ENCODE results near the gene NDUFB4.
"Not testable (repeated sequence)": the region's sequence is repeated elsewhere in the genome, so short reads cannot be mapped to it uniquely, and the experiment has no call there.

The NDUFB4 gene

DNA sequence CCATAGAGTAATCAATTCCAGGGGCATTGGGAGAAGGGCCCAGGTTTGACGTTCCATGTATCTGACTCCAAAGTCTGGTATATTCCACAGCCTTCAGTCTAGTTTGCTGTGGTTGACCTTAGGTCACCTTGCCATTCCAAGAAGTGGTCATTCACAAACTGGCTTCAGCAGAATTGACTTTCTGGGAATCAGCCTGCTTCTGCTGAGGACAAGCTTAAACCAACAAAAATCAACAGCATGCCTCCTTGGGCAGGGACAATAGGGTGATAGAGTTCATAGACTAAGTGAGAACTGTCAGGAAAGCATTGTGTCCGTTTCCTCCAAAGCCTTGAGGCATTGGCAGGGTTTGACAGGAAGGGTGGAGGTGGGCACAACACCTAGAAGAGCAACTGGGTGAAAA lies 24.1 kb upstream of the NDUFB4 start:
- DNase-seq, result peak; percentile 27

DNA sequence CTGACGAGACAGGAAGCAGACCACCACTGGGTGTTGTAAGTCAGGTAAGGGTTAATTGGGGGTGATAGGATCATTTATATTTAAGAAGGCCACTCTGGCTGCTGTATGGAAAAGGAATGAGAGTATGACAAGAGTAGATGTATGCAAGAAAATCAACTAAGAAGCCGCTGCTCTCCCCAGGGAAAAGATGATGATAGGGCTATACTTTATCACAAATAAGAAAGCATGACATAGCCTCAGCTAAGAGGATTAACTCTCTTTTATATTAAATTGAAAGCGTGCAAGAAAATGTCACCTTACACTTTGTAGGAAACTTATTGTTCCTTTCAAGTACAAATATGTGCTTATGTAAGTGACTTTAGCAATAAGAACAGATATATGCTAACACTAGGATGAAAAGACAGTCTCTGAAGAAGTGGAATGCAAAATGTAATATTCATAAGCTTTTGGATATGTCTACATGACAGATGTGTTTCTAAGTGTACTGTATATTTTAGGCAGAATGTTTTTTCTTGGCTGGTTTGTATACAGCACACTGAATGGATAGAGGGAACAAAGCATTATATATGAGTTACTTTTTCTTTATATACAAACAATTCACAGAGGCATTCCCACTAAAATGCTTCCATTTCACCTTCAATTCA lies 8.7 kb upstream of the NDUFB4 start:
- no peak for DNase-seq

DNA sequence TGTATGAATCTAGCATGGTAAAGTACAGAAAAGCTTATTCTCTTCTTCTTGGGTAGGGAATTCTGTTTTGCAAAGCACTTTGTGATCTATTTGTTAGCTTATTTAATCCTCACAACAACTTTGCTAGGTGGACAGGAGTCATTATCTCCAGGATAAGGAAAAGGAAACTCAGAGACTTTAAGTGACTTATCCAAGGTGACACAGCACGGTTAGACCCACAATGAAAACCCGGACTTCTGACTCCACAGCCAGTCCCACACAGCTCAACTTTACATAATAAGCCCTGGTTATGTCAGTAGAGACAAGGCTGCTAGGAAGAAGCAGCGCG lies 384 bp upstream of the NDUFB4 start:
- no peak for DNase-seq

DNA sequence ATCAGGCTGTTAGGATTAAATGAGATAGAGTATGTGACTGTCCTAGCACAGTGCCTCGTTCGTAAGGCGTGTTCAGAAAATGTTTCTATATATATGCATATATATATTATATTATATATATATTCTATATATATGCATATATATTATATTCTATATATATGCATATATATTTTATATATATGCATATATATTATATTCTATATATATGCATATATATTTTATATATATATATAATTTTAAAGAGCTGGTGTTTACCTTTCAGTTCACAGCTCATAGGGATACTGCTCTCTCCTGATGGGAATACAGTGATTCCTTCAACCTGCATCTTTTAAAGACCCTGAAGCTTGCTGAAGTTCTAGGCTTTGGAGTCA lies 702 bp downstream of the NDUFB4 start:
- no peak for DNase-seq

DNA sequence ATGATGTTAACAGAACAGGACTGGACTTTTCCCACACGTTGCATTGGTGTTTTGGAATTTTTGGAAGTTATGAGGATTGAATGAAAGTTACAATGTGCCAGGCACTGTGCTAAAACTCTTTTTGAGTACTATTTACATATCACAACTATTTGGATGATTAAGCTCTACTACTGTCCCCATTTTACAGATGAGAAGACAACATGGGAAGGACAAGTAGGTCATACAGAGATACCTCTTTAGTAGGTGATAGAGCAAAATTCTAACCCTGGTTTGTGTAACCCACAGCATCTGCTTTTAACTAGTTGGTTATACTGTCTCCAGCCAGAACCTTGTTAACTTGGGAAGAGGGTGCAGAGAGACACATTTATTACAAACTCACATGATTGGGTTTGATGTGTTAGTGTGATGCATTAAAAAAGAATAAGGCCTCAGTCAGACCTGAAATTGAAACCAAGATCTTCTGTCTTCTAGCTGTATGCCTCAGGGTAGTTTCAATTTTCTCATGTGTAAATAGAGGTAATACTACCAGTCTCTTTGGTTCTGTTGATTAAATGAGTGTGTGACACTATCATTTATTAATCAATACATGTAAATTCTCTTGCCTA lies 1.4 kb downstream of the NDUFB4 start:
- DNase-seq, result peak; percentile 12

DNA sequence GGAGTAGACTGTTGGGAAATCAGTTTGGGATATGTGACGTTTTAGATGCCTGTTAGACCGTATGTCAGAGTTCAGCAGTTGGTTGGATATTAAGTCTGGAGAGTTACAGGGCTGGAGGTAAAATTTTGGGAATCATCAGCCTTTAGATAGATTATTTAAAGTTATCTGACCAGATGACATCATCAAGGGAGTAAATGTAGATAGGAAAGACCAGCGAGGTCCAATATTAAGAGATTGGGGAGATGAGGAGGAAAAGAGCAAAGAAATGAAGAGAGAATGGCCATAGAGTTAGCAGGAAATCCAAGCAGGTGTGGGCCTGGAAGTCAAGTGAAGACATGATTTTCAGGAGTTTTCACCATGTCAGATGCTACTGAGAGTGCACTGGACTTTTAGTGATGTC lies 3.1 kb downstream of the NDUFB4 start:
- DNase-seq, result no peak

DNA sequence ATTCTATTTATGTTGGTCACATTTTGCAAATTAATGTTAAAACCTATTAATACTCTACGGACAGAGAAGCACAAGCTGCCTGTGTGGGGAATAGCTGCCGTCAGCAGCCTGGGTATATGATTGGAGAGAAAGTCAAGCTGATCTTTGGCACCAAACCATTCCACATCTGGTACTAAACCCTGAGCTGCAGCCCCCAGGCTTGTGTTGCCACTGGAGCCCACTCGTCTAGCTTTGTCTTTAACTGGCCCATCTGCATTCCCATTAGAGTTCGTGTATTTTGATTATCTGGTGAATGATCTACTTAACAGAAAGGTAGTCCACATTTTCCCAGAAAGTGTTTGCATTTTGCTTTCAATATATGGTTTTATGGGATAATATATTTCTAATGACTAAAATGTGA lies 5.4 kb downstream of the NDUFB4 start:
- no peak for DNase-seq

DNA sequence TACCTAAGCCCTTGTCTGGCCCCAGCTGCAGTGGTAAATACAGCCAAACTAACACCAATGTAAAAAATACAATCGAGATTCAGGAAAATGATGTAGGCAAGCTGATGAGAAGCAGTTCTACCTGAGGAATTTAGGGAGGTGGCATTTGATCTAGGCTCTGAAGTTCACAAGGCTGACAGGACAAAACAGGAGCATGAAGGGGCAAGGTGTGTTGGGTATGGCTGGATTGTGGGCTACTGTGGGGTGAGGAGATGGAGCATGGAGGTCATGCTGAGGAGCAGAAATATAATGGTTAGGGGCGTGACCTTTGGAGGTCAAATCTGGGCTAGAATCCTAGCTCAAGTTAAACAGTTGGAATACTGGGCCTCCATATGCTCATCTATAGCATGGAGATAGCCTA lies 6.5 kb downstream of the NDUFB4 start:
- DNase-seq, result no peak

DNA sequence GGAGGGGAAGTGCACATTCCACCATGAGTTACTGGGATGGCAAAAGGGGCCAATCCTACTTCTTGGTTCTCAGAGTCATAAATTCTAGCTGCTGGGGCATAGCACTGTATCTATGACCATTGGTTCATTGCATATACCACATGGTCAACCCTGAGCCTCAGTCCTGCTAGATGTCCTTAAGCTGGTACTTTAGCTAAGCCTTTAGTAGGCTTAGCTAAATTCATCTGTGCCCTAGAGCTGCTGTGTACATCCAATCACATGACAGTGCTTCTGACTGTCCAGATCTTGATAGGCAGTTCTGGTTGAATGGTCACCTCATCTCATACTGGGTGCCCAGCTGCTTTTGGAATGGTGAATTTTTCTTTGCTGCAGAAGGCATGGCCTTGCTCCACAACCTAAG lies 8.2 kb downstream of the NDUFB4 start:
- peak; percentile 12 for DNase-seq

DNA sequence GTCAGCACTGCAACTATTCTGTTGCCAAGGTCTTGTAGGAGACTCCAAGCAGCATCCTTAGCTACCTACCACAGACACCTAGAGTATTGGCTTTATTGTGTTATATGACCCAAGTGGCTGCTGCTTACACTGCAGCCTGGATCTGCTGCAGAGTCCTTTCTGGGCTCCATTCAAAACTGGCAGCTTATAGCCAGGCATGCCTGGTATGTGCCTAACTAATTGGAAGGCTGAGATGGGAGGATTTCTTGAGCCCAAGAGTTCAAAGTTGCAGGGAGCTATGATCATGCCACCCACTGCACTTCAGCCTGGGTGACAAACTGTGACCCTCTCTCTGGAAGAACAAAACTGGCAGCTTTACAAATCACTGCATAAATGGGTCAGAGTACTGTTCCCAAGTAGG lies 8.6 kb downstream of the NDUFB4 start:
- no peak for DNase-seq

DNA sequence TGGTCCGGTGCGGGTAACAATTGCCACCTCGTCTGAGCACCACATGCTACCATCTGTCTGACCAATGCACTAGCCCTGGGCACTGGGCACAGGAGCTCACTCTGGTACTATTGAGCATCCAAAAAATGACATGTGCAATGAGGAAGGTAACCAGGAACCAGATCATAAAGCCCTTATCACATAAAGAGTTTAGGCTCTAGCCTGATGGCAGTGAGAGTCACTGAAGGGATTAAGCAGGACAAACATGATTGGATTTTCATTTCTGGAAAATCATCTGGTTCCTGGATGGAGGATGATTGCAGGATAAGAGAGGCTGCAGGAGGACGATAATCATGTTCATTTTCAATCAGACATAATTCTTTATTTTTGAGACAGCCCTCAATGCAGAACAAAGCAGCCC lies 12.4 kb downstream of the NDUFB4 start:
- DNase-seq, result no peak

DNA sequence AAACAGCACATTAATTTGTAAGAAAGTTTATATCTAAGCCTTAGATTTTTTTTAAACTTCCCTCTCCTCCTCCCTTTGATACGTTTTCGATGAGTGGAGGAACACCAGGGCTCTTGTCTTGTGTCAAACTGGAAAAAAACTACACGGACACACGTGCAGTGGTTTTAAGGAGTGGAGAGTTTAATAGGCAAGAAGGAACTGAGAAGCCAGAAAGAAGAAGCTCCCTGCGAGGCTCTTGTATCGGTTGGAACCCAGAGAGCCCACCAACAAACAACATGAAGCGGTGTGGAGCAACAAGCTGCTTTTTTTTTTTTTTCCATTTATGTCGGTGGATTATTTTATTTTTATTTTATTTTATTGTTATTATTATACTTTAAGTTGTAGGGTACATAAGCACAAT lies 18.6 kb downstream of the NDUFB4 start:
- DNase-seq, result no peak

DNA sequence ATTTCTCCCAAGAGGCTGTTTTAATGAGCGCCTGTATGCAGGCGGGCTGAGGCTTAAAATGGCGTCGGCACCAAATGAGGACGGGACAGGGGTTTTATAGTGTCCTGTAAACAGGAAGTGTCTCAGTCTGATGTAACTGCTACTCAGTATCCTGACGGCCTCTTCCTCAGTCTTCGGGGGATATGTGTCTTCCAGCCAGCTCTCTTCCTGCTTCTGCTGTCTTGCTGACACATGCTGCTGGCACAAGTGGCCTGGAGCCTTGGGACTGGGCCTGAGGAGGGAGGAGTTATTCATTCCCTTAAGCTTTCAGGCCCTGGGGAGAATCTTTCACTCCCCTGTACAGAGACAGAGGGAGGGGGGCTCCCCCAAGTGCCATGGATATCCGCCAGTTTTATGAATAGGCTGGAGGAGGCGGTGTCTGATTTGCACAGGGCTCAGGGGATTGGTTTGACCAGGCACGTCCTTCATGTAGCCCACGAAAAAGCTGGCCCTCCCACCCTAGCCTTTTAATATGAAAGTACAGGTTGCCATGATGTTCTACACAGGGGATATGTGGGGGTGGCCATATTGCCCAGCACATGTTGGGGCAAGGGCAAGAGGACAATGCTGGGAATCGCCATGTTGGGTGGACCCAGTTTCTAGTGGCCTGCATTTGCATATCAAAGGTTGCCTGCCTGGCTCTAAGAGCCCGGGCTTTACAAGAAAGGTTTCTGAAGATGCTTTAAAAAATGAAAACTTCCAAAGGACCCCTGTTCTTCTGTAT lies 19.9 kb downstream of the NDUFB4 start:
- peak; percentile 8 for DNase-seq

DNA sequence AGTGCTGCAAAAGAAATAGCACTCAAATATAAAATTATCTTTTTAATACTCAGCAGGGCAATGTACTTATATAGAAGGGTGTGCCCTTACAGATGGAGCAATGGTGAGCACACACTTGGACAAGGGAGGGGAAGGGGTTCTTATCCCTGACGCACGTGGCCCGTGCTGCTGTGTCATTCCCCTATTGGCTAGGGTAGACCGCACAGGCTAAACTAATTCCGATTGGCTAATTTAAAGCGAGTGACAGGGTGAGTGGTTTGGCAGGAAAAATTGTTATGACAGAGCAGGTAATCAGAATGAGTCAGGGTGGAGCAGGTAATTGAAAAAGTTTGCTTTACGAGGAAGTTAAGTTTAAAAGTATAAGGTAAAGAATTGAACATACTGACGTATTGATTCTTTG lies 20.6 kb downstream of the NDUFB4 start:
- DNase-seq, result not testable (repeated sequence)

DNA sequence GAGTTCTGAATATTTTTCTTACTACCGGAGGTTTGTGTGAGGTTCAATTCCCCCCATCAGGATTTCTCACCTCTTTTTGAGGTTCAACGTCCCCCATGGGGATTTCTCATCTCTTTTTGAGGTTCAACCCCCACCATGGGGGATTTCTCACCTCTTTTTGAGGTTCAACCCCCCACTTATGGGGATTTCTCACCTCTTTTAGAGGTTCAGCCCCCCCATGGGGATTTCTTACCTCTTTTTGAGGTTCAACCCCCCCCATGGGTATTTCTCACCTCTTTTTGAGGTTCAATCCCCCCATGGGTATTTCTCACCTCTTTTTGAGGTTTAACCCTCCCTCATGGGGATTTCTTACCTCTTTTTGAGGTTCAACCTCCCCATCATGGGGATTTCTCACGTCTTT lies 26.3 kb downstream of the NDUFB4 start:
- DNase-seq, result no peak

DNA sequence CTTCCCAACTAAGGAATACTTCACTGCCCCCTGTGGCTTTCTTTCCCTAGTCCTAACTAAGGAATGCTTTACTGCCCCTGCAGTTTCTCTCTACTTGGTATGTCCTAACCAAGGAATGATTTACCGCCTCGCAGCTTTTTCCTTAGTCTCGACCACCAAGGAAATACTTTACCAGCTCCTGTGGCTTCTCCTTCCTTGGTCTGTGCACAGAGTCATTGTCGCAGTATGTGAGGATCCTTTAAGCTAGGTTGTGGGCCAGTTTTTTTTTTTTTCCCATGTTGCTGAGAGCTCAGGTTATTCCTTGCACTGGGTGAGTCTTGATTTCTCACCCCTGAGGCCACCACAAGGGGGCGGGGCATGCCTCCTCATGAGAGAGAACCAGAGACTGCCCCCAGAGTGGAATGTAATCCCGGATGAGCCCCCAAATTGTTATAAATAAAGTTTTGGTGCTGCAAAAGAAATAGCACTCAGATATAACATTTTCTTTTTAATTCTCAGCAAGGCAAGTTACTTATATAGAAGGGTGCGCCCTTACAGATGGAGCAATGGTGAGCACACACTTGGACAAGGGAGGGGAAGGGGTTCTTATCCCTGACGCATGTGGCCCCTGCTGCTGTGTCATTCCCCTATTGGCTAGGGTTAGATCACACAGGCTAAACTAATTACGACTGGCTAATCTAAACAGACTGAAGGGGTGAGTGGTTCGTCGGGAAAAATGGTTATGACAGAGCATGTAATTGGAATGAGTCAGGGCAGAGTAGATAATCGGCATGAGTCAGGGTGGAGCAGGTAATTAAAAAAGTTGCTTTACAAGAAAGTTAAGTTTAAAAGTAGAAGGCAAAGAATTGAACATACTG lies 27.0 kb downstream of the NDUFB4 start:
- DNase-seq, result peak; percentile 55

DNA sequence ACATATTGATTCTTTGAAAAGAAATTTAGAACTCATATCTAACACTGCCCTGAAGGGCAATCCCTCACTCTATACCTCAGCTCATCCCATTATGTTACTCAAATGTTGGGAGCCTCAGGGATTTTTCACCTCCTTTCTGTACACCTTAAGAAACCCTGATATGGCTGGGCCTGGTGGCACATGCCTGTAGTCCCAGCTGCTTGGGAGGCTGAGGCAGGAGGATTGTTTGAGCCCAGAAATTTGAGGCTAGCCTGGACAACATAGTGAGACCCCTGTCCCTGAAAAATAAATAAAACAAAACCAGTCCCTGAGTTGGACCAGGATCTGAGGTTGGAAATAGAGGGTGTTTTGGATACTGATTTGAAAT lies 27.6 kb downstream of the NDUFB4 start:
- no peak for DNase-seq

DNA sequence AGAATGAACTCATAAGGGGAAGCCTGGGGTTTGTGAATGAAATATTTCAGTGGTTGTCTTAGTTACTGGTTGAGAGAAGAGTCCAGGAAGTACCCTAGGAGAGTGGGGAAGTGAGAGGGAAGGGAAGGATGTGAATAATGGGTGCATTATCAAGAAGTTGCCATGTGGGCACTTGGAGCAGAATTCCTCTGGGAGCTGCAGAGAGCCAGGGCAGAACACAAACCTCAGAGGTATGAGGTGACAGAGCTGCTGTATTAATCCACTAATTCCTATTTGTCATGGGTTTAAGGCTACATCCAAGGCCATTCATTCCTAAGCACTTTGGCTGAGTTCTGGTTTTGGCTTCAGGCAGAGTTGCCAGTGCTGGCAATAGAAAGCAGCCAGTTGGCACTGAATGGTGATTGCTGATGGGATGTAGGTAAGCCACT lies 29.0 kb downstream of the NDUFB4 start:
- no peak for DNase-seq

DNA sequence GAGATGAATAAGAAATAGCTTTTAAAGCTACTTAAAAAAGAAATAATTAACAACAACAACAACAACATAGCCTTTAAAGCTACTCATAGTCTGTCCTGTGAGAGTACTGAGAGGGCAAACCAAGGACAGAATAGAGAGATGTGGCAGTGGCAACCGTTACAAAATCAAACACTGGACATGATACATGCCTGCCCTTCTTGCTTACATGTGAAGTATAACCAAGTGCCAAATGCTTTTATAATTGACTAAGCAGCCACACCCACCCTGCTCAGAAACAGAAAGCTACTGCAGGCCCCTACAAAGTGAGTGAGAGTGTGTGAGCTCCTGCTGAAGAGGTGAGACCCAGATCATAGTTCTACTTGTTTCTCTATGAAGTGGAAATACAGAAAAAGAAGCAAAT lies 38.4 kb downstream of the NDUFB4 start:
- DNase-seq, result no peak

DNA sequence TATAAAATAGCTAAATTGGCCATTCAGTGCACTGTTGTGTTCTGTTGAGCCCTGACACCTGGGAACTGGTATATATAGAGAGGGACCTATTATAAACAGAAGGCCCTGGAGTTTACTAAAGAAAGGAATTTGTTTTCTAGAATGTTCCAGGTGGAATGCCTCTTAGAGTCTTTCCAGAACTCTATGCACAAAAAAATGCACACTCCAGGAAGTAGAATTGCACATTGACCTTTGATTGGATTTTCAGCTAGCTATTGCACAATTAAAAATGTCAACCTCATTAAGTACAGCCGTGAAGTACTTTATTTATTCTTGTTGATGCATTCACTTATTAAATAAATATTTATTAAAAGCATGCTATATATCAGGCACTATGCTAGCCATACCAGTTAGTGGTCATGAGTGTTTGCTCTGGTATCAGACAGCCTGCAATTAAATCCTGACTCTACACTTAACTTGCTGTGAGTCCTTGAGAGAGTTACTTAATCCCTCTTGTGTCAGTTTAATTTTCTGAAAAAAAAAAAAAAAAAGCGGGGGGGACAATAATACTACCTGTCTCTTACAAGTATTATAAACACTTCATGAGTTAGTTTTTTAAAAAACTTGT lies 40.8 kb downstream of the NDUFB4 start:
- DNase-seq, result no peak

DNA sequence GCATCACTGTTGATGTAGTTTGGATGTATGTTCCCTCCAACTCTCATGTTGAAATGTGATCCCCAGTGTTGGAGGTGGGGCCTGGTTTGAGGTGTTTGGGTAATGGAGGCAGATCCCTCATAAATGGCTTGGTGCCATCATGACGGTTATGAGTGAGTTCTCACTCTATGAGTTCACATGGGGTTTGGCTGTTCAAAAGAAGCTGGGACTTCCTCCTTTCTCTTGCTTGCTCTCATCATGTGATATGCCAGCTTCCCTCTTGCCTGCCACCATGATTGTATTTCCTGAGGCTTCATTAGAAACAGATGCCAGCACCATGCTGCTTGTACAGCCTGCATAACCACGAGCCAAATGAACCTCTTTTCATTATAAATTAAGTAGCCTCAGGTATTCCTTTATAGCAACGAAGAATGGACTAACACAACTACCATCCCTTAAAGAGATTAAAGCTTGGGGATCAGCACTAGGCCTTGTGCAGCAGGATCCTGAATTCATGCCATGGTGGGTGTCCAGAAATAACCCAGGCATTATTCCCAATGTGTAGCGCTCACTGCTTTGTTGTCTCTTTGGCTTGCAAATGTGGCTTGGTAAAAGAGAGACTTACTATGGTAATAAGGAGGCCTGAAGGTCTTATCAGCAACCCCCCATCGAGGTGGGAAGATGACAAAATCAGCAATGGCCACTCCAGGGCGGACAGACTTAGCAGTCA lies 41.9 kb downstream of the NDUFB4 start:
- DNase-seq, result peak; percentile 49

DNA sequence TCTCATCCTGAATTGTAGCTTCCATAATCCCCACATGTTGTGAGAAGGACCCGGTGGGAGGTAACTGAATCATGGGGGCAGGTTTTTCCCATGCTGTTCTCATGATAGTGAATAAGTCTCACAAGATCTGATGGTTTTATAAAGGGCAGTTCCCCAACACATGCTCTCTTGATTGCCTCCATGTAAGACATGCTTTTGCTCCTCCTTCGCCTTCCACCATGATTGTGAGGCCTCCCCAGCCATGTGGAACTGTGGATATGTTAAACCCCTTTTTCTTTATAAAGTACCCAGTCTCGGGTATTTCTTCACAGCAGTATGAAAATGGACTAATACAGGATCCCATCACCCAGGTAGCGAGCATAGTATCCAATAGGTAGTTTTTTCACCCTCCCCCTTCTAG lies 42.7 kb downstream of the NDUFB4 start:
- DNase-seq, result not testable (repeated sequence)

DNA sequence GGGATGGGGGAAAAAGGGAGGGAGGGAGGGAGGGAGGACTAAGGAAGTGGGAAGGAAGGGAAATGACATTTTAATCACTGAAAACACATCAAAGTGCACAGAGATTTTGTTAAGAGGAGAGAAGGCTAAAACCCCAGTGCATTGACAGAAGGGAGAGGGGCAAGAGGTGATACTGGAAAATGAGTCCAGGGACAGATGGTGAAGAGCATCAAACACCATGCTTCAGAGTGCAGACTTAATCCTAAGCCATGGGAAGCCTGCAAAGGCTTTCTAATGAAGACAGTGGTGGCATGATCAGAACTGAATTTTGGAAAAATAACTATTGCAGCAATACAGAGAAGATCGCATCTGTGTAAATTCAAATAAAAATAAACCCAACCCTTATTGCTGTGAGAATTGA lies 44.1 kb downstream of the NDUFB4 start:
- DNase-seq, result no peak

All from OCI-M1 (cell line).